A673 (cell line): ENCODE measurements around the gene PNPLA5. TPM values are rescaled to one million over a fixed set of nuclear protein-coding genes. Genes with fewer than 3 reads are reported as not detected.

Experiments
- BruUV-seq: library from RNA; stranded (reverse); fragments of 400-500 nt; replicated peaks from 2 replicates; lab custom pipeline; 2021; lab: Mats Ljungman, UMichigan
- CTCF ChIA-PET: fragments of 300-600 bp; sonication (Branson Sonifier 250); formaldehyde crosslinking; loops from one replicate; lab custom pipeline; 2022; ENCODE audit warnings: antibody characterized with exemption; lab: Charles Lee
- POLR2A ChIA-PET: fragments of 300-600 bp; sonication (Branson Sonifier 250); formaldehyde crosslinking; loops from one replicate; lab custom pipeline; 2022; ENCODE audit warnings: antibody characterized with exemption; ENCODE audit not compliant: low non-redundant PET; lab: Charles Lee
- DNase-seq: peaks from one replicate; pipeline ENCODE4 v3.0.0-alpha.2; 2015; ENCODE audit warnings: low spot score
- H3K27ac ChIP-seq: fragments of 200-600 bp; sonication (generic); 2 replicates; pipeline ENCODE4 v1.5.1; 2016; ENCODE audit warnings: mixed run types, low read depth, mild to moderate bottlenecking, mixed read lengths, antibody characterized with exemption, low read length; ENCODE audit not compliant: poor library complexity, severe bottlenecking
- H3K27me3 ChIP-seq: fragments of 200-600 bp; sonication (generic); replicated peaks from 2 replicates; pipeline ENCODE4 v1.6.1; 2017; ENCODE audit warnings: mixed run types, low read depth, mild to moderate bottlenecking, mixed read lengths, antibody characterized with exemption, low read length; ENCODE audit not compliant: insufficient read depth, poor library complexity
- H3K36me3 ChIP-seq: fragments of 200-600 bp; sonication (generic); 2 replicates; pipeline ENCODE4 v1.6.1; 2016; ENCODE audit warnings: mixed run types, mild to moderate bottlenecking, mixed read lengths, antibody characterized with exemption, low read length; ENCODE audit not compliant: insufficient read depth, poor library complexity, severe bottlenecking
- H3K4me1 ChIP-seq: fragments of 200-600 bp; sonication (generic); 2 replicates; pipeline ENCODE4 v1.6.1; 2017; ENCODE audit warnings: mixed run types, mild to moderate bottlenecking, mixed read lengths, antibody characterized with exemption, low read length; ENCODE audit not compliant: insufficient read depth, poor library complexity, severe bottlenecking
- H3K4me3 ChIP-seq: fragments of 200-600 bp; sonication (generic); 2 replicates; pipeline ENCODE4 v1.5.1; 2016; ENCODE audit warnings: low read depth, mixed run types, mild to moderate bottlenecking, mixed read lengths, low read length; ENCODE audit not compliant: poor library complexity, severe bottlenecking
- H3K9me3 ChIP-seq: fragments of 200-600 bp; sonication (generic); 2 replicates; pipeline ENCODE4 v1.6.1; 2016; ENCODE audit warnings: mixed run types, low read depth, mild to moderate bottlenecking, mixed read lengths, antibody characterized with exemption, low read length; ENCODE audit not compliant: poor library complexity, severe bottlenecking
- EZH2 ChIP-seq: fragments of 200-600 bp; sonication (generic); IDR thresholded peaks from 2 replicates; pipeline ENCODE4 v1.6.1; 2017; ENCODE audit warnings: borderline replicate concordance, low read depth, mild to moderate bottlenecking, mixed read lengths, antibody characterized with exemption, low read length; ENCODE audit not compliant: poor library complexity, severe bottlenecking
- intact Hi-C: fragments of 100-400 bp; cut with micrococcal nuclease; formaldehyde crosslinking; loops from one replicate; pipeline ENCODE4 v1.10.0; 2022; ENCODE audit not compliant: unreplicated experiment
- total RNA-seq: library from RNA; stranded (reverse); gene quantifications from 2 replicates; pipeline ENCODE4 v1.2.3, GENCODE V29; 2021
- TF ChIP-seq, protein P1 (sequence below): fragments of 300-800, 200-600 bp; sonication (generic); conservative IDR thresholded peaks from 2 replicates; pipeline ENCODE4 v1.5.1; 2017; ENCODE audit warnings: low read depth, mild to moderate bottlenecking, antibody characterized with exemption, low read length, moderate library complexity, mixed read lengths

Gene PNPLA5
- total RNA-seq, 1 experiment from 2014 or later: not detected

DNA sequence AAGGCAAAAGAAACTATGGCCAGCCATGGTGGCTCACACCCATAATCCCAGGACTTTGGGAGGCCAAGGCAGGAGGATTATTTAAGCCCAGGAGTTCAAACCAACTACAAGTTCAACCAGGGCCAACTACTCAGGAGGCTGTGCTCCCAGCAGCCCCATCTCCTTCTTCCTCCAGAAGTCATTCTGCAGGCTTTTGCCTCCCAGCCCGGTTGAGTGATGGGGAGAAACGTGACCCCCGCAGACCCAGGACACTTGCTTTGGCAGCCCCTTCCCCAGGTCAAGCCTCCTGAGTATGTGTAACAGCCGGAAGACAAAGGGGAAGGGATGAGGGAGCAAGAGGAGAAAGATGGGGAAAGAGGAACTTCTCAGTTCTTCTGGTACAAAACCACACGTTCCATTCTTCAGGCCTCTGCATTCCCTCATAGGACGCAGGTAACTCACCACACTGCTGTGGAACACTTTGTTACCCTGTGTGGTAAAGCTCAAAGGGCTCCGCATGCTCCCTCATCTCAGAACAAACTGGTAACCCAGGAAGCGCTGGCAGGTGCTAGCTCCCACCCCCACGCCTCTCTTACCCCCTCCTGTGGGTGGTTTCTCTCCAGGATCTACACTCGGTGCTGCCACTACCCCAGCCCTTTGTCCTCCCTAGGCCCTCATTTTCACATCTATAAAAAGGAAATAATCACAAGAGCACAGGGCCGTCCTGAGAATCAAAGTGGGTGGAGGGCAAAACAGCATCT lies 33.5 kb downstream of the PNPLA5 start:
- Histone ChIP-seq H3K4me3 (no peak overlapping the region), H3K36me3 (no peaks in the 10 kb centered on the region), H3K9me3 (no peaks in the 10 kb centered on the region), H3K4me1 (no peaks in the 10 kb centered on the region), H3K27me3 (peaks cover 32% of the 10 kb centered on the region), H3K27ac (no peak overlapping the region)
- CTCF ChIA-PET: no interaction called here
- DNase-seq: no peak
- intact Hi-C loops: no loop called here
- no peak for TF ChIP-seq EZH2
- TF ChIP-seq, protein P1, sequence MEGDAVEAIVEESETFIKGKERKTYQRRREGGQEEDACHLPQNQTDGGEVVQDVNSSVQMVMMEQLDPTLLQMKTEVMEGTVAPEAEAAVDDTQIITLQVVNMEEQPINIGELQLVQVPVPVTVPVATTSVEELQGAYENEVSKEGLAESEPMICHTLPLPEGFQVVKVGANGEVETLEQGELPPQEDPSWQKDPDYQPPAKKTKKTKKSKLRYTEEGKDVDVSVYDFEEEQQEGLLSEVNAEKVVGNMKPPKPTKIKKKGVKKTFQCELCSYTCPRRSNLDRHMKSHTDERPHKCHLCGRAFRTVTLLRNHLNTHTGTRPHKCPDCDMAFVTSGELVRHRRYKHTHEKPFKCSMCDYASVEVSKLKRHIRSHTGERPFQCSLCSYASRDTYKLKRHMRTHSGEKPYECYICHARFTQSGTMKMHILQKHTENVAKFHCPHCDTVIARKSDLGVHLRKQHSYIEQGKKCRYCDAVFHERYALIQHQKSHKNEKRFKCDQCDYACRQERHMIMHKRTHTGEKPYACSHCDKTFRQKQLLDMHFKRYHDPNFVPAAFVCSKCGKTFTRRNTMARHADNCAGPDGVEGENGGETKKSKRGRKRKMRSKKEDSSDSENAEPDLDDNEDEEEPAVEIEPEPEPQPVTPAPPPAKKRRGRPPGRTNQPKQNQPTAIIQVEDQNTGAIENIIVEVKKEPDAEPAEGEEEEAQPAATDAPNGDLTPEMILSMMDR: no peak
- no TSS peak for BruUV-seq
- POLR2A ChIA-PET: no interaction called here

DNA sequence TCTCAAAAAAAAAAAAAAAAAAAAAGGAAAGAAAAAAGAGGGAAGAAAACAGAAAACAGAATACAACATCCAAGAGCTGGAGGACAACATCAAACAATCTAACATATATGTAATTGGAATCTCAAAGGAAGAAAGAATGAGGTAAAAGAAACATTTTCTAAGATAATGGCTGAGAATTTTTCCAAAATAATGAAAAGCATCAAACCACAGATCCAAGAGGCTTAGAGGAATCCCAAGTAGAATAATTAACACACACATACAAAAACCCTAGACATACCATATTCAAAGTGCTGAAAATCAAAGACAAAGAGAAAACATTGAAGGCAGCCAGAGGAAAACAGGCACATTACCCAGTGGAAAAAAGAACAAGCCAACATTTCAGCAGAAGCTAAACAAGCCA lies 34.4 kb downstream of the PNPLA5 start:
- H3K4me1 ChIP-seq: no peaks in the 10 kb centered on the region
- no peak overlapping the region for H3K4me3 ChIP-seq
- POLR2A ChIA-PET: no interaction called here
- CTCF ChIA-PET: no interaction called here
- no peaks in the 10 kb centered on the region for H3K36me3 ChIP-seq
- TF ChIP-seq, protein P1: no peak
- TF ChIP-seq EZH2: no peak
- H3K27me3 ChIP-seq: peaks cover 23% of the 10 kb centered on the region
- BruUV-seq: no TSS peak
- H3K27ac ChIP-seq: no peak overlapping the region
- intact Hi-C loops: no loop called here
- DNase-seq: no peak
- no peaks in the 10 kb centered on the region for H3K9me3 ChIP-seq

DNA sequence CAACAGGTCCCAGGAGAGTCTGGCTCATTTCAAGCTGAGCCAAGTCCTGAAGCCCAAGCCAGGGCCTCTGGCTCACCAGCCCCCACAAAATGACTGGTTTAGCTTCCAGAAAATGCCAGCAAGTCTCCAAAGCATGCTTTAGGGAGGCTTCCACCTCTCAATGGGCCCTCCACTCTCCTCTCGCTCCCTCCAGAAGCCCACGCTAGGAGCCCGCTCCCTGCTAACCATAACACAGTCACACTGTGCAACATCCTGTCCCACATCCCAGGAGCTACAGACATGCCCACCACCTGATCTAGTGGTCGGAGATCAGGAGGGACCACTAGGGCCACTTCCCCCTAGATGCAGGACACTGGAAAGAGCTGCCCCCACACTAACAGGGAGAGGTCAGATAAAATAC lies 36.4 kb downstream of the PNPLA5 start:
- Histone ChIP-seq H3K9me3 (no peaks in the 10 kb centered on the region), H3K4me1 (no peaks in the 10 kb centered on the region), H3K27ac (no peak overlapping the region), H3K36me3 (no peaks in the 10 kb centered on the region), H3K27me3 (peaks cover 24% of the 10 kb centered on the region), H3K4me3 (no peak overlapping the region)
- CTCF ChIA-PET: no interaction called here
- intact Hi-C loops: no loop called here
- no TSS peak for BruUV-seq
- TF ChIP-seq, protein P1: no peak
- TF ChIP-seq EZH2: no peak
- POLR2A ChIA-PET: no interaction called here
- no peak for DNase-seq
